Globus pallidus (tissue), 1 donor: Measurements from ENCODE around the gene NAB2.
"Not testable (repeated sequence)": the region's sequence is repeated elsewhere in the genome, so short reads cannot be mapped to it uniquely, and the experiment has no call there.

Source experiments
- DNase-seq: peaks from one replicate; pipeline ENCODE4 v3.0.0-alpha.2; 2015; ENCODE audit warnings: low spot score

Gene NAB2

DNA sequence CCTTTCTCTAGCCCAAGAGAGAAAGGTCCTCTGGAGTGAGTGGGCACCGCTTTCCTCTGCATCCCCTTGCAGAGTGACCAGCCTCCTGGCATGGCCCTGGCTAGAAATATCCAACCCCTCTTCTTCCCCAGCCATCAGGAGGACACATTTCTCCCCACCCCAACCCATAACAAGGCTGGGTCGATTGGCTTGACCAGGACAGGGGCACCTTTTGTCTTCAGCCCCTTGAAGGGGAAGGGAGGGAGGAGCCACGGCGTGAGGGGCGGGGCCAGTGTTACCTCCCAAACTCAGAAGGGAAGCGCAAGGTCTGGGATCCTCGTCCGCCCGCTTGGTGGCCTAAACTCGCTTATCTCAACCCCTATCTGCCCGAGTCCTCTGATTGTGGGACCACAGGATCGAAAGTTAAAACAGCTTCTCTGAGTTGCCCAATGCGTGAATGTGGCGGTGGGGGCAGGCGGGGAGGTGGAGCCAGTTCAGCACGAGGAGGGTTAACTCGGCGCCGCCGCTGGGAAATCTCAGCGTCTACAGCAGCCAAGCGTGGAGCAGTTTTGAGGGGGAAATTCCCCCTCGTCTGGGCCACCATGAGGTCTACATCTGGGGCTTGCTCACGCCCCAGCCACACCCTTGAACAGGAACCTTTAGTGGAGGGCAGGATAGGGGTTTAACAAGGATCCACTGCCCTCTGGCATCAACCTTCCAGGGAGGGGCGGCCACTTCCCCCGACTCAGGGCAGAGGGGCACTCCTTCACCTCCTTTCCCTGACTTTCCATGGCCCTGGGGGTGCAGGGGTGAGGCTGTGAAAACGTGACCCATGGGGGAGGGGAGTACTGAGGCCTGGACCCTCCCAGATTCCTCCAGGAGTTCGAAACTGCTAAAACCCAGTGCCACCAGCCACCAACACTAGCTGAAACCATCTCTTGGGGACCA, 21.5 kb downstream of the NAB2 start:
- DNase-seq = no peak

DNA sequence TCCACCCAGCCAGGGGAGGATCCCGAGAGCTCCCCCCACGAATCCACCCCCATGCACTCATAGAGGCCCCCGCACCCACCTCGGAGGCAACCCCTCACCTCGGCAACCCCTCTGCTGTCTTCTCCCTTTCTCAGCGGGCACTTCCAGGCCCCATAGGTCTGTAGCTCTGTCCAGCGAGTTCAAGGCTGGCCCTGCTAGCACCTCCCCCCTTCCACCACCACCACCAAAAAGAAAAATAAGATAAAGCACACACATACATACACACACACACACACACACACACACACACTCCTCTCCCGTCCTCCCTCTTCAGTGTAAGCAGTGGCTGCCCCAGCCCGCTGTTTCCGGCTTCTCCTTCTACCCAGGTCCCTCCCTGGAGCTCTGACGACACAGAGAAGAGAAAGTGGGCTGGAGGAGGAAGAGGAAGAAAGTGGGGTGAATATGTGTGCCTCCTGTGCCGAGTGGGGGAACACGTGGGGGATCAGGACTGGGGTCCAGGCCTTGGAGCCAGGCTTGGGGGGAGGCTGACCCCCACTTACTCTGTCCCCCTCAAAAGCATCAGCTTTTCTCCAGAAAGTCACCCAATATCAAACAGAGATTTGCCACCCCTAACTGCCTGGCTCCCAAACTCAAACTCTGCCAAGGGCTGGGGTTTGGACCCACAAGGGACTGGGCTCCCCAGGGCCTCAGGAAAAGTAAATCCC, 22.3 kb downstream of the NAB2 start, which contains the start of gene STAT6:
TSS of gene STAT6 (minus strand) at position 332 of the 704 bp plus-strand sequence. CDS start 3,084 bp downstream, outside the sequence.
- peak; percentile 69 for DNase-seq

- DNase-seq = no peak
Observed at GRCh38 chr12:57112492-57113294, 23.8 kb downstream of the NAB2 start.

- no peak for DNase-seq
Observed at GRCh38 chr12:57116580-57117281, 27.8 kb downstream of the NAB2 start.

GRCh38 chr12:57118711-57119271, 29.9 kb downstream of the NAB2 start:
- DNase-seq = no peak

DNA sequence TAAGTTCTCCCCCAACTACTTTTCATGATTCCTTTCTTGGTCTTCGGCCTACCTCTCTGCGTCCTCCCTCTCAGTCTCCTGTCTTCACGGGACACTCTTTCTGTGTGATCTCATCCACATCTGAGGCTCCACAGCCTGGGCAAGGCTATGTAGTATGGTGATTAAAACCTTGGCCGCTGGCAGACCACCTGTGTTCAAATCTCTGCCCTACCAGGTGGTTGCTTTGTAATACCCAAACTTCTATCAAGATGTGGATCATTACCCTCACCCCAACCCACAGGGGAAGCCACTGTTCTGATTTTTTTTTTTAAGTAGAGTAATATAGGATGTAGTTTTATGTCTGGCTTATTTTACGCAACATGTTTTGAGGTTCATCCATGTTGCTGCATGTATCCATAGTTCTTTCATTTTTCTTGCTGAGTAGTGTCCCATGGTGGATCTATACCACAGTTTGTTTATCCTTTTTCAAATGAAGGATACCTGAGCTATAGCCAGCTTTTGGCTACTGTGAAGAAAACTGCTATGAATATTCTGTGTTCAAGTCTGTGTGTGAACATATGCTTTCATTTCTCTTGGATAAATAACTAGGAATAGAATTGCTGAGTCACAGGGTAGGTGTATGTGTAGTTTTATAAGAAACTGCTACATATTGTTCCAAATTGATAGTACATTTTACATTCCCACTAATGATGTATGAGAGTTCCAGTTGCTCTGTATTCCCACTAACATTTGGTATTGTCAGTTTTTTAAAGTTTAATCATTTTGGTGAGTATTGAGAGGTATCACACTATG, 30.6 kb downstream of the NAB2 start:
- DNase-seq = no peak

- not testable (repeated sequence) for DNase-seq
Observed at GRCh38 chr12:57120718-57121117, 31.8 kb downstream of the NAB2 start.

DNA sequence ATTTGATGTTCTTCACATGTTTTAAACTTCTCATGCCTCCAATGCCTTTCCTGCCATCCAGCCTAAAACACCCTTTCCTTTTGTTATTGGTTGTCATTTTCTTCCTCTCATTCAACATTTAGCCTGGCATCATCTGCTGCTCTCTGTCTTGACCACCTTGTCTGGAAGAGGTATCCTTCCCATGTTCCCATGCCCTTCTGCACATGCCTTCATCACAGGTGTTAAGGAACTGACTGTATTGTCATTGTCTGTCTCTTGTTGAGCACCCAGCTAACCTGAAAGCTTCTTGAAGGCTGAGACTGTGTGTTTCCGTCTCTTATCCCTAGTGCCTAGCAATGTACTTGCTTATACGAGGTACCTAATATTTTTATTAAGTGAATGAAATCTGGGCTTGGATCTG, 34.9 kb downstream of the NAB2 start:
- no peak for DNase-seq

DNA sequence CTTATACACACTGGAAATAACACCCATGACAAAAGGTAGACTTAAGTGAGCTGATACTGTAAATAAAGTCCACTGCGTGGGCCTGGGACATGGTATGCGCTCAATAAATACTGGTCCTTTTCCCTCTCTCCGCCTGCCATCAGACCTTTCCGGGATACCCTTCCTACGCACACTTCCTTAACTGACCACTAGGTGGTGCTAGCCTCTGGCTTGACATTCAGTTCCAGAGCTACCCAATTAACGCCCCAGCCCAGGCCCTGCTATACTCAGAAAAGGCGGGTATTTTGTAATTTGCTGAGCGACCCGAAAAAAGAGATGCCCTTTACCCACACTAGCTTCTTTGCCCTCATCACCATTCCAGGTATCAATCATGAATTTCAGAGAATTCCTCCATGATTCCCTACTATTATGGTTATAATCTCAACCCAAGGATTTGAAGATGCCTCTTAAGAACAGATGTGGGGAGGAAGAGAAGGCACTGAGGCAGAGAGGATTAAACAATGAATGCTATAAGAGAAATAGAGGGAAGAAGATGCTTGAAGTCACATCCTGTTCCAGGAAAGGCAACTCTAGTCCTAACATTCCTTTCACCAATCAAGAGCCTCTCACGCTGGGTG, 35.5 kb downstream of the NAB2 start:
- peak; percentile 64 for DNase-seq

DNA sequence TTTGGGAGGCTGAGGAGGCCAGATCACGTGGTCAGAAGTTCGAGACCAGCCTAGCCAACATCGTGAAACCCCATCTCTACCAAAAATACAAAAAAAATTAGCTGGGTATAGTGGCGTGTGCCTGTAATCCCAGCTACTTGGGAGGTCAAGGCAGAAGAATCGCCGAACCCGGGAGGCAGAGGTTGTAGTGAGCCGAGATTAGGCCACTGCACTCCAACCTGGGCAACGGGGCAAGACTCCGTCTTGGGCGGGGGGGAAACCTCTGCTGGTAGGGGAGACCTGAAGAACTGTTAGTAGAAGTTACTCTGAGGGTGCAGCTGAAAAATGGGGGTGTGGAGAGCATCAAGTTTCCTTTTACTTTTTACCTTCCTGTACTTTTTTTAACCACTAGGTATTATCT, 37.1 kb downstream of the NAB2 start:
- DNase-seq = no peak

DNA sequence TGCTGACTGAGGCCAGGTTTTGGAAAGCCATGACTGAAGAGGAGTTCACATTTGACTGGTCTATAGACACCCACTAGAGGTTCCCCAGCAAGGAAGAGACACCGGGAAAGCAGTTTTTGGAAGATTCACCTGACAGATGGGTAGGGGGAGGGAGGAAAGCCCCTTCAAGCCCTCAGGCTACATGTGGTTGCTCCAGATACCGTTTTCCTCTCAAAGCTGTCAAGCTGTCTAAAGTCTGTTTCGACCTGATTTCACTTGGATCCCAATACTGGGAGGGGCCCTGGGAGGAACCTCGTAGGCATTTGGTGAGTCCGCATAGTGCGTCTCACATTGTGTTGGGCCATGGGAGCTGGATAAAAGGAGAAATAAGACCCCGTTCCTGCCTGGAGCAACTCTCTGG, 37.6 kb downstream of the NAB2 start:
- no peak for DNase-seq

- no peak for DNase-seq
Observed at GRCh38 chr12:57127101-57127725, 38.3 kb downstream of the NAB2 start.

- DNase-seq = peak; percentile 83
Observed at GRCh38 chr12:57127726-57128518, 39.0 kb downstream of the NAB2 start, which contains the start of gene LRP1. Gene LRP1 (plus strand): TSS chr12:57128483. CDS start chr12:57128965, 482 bp downstream.

- no peak for DNase-seq
Observed at GRCh38 chr12:57128519-57129247, 39.8 kb downstream of the NAB2 start.

DNA sequence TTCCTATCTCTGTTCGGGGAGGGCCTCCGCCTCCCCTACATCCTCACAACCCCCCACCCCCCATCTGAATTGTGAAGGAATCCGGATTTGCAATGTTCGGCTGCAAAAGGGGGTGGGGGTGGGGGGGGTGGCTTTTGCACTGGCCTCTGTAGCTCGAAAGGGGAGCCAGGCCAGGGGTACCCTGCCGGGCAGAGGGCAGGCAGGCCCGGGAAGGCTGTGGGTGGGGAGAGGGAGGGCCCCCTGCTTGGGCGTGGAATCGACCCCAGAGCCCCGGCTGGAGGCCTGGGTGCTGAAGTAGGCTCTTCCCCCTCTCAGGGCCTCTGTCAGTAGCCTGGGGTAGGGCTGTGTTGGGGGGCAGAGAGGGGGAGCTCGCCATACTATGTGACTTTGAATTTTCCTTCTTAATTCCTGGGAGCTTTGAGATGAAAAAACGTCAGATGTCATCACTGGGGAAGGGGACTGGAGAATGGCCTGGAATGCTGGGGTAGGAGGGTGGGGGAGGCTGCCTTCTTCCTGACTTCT, 40.5 kb downstream of the NAB2 start:
- DNase-seq = no peak

- no peak for DNase-seq
Observed at GRCh38 chr12:57129889-57130288, 41.0 kb downstream of the NAB2 start.

GRCh38 chr12:57130941-57131340, 42.0 kb downstream of the NAB2 start:
- no peak for DNase-seq
